GM18505 (cell line): ENCODE data around the gene CREB3L1.

ENCODE experiments used
- ATAC-seq: cut with Tn5 transposase; IDR thresholded peaks from one replicate; pipeline ENCODE4 v1.9.1; 2021; ENCODE audit not compliant: unreplicated experiment
- POLR2A ChIP-seq: IDR thresholded peaks from 4 replicates; pipeline ENCODE4 v1.6.1; 2011; ENCODE audit warnings: borderline replicate concordance; ENCODE audit not compliant: insufficient read depth, insufficient read length; ENCODE audit errors: extremely low read depth

Gene CREB3L1

DNA sequence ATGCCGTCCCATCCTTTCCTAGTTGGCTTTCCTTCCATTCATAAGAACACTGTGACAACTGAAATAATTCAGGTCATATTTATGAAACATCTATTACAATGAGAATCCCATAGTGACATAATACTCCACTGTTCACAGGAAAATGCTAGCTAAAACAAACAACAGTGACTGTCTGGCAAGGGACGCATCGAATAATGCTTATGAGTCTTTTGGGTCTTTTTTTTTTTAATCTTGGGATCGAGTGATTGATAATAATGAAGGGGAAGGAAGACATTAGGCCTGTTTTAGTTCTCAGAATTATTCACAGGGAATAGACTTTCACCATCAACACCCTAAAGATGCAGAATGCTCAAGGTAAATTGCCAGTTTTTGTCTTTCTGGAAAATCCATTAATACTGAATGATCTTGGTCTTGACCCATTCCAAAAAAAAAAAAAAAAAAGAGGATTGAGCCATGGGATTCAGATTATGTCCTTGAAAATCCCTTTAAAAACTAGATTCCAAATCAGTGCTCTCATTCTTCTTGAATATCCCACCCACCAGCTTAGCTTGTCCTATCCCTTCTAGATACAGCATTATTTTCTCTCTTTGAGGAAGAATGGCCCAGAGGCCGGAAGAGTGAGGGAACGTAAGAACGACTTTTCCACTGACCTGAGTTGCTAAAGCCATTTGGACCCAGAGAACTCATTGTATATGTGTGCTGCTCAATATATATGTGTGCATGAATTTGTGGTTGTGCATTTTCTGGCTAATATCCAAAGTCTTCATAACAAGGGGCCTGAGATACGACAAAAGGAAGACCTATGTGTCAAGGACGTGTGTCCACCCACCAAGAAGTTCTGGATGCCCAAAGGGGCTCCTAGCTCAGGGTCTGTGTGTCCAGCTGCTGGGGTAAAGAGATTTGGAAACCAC, 35.2 kb upstream of the CREB3L1 start:
- no peak for TF ChIP-seq POLR2A
- ATAC-seq = no peak

DNA sequence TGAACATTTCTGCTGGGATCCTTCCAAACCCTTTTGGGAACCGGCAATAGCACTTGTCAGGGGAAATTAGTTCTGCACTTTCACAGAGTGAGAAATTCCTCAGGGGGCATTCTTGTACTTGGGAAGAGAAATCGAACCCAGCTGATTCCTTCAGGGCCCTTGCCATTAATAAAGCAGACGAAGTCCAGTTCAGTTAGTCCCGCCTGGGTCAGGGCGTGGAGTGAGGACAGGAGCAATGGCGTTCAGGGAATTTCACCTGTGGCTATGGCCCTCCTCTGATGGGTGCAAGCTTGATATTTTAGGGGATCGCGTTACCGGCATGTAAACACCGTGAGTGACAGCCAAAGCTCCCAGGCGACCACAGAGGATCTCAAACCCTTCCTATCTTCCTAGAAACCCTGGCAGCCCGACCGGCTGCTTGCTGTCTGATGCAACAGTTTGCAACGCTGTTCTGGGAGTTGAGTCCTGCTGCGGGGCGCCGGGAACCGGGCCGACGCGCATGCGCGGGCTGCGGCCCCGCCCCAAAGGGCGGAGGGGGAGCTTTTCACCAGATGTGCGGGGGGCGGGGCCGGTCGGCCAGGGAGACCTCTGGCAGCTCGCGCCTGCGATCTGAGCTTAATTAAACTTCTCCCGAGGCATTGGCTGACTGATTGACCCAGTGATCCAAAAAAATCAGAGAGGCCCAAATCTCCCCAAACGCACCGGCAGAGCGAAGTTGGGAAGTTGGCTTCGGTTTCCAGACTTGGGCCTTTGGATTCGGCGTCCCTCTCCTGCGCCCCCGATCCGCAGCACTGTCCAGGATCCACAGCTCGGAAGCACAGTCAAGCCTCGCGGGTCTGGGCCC, 34.3 kb upstream of the CREB3L1 start:
- TF ChIP-seq POLR2A = peak; percentile 82

DNA sequence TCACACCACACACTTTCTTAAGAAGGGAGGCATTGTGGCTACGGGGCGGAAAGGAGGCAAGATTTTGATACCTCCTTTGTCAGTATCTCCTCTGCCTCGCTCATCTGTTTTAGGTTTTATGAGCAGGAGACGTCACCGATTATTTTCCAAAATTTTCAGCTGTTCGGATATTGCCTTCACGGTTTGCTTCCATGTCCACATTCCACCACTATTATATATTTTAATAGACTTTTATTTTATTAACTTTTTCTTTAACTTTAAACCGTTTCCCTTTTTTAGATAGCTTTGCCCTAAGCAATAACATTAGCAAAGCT, 33.7 kb upstream of the CREB3L1 start:
- TF ChIP-seq POLR2A = no peak
- no peak for ATAC-seq

More for the DNA sequence above, 34.3 kb upstream of the CREB3L1 start:
- ATAC-seq = peak; percentile 75

DNA sequence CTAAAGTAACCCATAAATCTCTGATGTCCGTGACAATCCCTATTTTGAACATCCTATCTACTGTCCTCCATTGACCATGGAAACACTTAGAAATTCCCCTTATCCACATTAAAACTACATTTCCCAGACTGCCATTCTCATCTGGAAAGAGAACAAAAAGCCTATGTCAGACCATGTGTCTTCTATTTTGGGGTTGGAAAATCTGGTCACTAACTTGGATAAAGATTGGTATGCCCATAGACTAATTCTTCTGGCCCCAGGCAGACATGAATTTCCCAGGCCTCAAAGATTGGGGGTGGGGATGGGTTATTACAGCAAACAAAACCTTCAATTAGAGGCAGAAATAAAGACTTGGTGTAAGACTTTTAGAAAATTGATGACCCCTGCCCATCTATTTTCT, 30.9 kb upstream of the CREB3L1 start:
- TF ChIP-seq POLR2A = no peak
- no peak for ATAC-seq

DNA sequence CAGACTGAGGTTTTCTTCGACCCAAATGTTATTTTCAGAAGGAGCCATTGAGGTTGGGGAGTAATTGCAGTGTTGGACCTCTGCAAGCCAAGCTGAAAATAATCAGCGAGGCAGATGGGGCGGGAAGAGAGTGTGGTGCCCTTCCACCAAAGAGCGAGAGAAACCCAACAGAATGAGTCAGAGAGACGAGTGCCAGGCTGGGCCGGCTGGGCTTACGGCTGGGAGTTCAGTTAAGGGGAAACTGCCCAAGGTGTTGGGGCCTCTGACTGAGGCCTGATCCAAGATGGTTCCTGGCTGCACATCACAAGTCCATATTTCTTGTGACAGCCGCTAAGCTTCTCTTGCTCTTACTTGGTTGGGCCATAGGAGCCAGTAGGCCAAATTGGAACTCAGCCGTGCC, 30.4 kb upstream of the CREB3L1 start:
- ATAC-seq = no peak
- no peak for TF ChIP-seq POLR2A

DNA sequence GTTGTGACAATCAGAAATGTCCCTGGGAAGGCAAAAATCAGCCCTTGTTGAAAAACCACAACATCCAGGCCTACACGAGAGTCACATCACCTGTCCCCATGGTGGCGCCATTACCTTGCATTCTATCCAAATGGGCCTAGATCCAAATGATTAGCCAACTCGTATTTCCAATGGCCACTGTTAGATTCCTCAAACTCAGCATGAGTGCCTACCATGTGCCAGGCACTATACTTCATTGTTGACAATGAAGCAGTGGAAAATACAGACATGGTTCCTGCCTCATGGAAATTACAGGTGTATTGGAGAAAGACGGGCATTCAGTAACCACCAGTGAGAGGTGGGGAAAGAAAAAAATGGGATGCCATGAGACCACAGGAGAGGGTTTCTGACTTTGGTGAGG, 29.8 kb upstream of the CREB3L1 start:
- ATAC-seq = no peak
- TF ChIP-seq POLR2A = no peak

DNA sequence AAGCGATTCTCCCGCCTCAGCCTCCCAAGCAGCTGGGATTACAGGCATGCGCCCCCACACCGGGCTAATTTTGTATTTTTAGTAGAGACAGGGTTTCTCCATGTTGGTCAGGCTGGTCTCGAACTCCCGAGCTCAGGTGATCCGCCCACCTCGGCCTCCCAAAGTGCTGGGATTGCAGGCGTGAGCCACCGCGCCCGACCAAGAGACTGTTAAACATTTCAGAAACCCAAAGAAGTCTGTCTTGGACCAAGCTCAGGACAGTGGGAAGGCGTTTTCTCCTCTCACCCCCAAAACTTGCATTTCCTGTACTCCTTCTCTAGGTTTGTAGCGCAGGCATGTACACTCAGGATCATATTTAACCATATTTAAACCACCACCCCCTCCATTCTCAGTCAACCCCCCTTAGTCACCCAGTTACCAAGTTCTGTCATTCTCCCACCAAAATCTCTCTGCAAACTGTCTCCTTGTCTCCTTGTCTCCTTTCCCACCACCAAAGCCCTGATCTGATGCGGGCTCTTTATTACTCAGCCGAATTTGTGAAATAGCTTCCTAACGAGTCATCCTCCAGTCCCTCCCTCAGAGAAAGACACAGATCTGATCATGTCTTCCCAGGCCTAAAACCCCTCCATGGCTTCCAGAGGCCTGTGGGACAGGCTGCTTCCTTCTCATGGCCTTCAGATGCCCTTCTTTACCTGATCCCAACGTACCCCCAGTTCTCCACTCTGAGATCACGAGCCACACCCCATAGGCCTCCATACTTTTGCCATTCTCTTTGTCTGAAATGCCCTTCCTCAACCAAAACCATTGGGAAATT, 29.0 kb upstream of the CREB3L1 start:
- ATAC-seq = no peak
- no peak for TF ChIP-seq POLR2A

DNA sequence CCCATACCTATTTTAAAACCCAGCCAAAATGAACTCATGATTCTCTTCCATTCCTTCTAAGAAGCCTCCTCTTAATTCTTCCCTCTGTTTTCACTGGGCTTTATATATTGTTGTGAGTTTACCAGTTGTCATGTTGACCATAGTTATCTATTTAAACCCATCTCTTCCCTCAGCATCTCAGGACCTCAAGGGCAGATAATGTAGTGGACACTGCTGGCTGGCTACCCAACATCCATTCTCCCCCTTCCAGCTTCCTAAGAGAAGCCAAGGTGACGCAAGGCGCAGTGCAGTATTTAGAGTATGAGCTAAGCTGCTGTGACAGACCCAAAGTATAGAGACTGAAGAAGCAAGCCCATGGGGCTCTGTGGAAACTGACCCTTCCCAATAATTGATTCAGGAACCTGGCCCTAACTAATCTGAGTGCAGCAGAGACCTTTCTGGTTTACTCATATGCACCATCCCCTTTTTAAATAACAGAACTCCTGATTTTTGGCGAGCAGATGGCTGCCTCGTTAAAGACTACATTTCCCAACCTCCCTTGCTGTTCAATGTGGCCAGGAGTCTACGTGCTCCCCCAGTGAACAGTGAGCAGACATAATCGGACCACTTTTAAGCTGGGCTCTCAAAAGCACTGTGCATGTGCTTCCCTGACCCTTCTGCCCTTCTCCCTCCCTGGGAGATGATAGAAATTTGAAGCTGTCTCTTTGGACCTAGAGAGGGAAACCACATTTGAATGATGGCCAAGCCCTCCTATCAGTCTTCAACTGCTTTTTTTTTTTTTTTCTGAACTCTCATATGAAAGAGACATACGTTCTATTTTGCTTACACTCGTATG, 28.1 kb upstream of the CREB3L1 start:
- no peak for ATAC-seq

DNA sequence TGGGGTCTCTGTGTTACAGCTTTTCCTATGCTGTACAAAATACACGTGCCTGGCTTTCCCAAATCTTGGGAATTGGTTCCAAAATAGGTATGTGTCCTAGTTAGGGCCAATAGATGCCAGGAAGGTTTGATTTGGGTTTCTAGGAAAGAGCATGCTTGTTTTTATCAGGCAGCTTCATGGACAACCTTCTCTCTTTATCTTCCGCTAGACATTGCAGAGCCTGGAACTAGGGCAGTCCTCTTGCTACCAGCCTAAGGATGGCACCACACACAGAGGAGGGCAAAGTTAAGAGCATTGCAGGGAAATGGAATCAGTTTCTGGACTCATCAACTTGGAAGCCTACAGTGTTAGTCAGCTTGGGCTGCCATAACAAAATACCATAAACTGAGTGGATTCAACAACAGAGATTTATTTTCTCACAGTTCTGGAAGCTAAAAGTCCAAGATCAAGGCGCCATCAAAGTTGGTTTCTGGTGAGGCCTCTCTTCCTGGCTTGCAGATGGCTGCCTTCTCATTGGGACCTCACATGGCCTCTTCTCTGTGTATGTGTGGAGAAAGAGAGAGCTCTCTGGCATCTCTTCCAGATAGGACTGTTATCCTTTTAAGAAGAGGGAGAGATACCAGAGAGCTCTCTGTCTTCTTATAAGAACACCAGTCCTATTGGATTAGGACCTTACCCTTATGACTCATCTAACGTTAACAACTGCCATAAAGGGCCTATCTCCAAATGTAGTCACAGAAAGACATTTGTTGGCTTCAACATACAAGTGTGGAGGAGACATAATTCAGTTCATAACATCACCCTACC, 27.3 kb upstream of the CREB3L1 start:
- TF ChIP-seq POLR2A = no peak
- no peak for ATAC-seq

More for the DNA sequence above, 28.1 kb upstream of the CREB3L1 start:
- no peak for TF ChIP-seq POLR2A

DNA sequence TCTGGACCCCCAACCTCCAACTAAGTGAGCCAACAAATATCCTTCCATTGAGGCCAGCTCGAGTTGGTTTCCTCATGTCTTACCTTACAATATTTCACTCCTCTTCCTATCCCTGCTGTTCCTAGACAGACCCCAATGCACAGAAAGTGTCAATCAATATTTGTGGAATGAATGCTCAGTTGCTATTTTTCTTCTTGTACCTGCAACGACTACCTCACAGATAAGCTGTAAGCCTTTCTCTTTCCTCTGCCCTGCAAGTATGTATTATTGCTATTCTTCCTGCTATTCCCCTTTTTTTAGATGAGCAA, 26.8 kb upstream of the CREB3L1 start:
- TF ChIP-seq POLR2A = no peak

DNA sequence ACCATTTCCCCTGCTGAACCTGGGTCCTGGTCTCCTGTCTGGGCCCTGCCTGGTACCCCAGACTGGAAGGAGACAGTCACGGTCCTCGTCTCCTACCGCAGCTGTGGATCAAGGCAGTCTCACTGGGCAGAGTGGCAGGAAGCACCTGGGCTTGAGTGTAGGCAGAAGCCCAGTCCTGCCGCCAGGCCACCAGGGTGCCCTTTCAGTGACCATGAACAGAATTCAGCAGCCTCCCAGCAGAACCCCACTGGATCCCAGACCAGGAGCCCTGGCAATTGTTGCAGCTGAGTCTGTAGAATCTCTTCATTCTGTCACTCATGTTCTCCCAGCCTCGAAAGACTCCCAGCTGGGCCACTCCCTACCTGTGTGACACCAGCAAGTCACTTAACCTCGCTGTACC, 25.5 kb upstream of the CREB3L1 start:
- no peak for ATAC-seq
- no peak for TF ChIP-seq POLR2A

More for the DNA sequence above, 26.8 kb upstream of the CREB3L1 start:
- no peak for ATAC-seq
